ENCODE measurements around the gene SLC8A1.

Gene SLC8A1

GRCh38 chr2:40144022-40144421 lies 307.9 kb downstream of the SLC8A1 start:
- DNase-seq (ENCODE audit: low spot score), result no peak

- no peak for DNase-seq (ENCODE audit: low spot score)
These were observed 313.6 kb downstream of the SLC8A1 start for GRCh38 chr2:40138314-40138713.

GRCh38 chr2:40131081-40131704 lies 320.7 kb downstream of the SLC8A1 start:
- DNase-seq (ENCODE audit: low spot score), result no peak

- no peak for DNase-seq (ENCODE audit: low spot score)
These were observed 321.5 kb downstream of the SLC8A1 start for GRCh38 chr2:40130251-40130994.

- DNase-seq (ENCODE audit: low spot score), result no peak
These were observed 322.2 kb downstream of the SLC8A1 start for GRCh38 chr2:40129725-40130124.

- no peak for DNase-seq (ENCODE audit: low spot score)
These were observed 323.1 kb downstream of the SLC8A1 start for GRCh38 chr2:40128796-40129195.

GRCh38 chr2:40127890-40128557 lies 323.9 kb downstream of the SLC8A1 start:
- DNase-seq (ENCODE audit: low spot score), result no peak

GRCh38 chr2:40127146-40127545 lies 324.7 kb downstream of the SLC8A1 start:
- DNase-seq (ENCODE audit: low spot score), result no peak

GRCh38 chr2:40126006-40126405 lies 325.9 kb downstream of the SLC8A1 start:
- no peak for DNase-seq (ENCODE audit: low spot score)

- no peak for DNase-seq (ENCODE audit: low spot score)
These were observed 328.1 kb downstream of the SLC8A1 start for GRCh38 chr2:40123746-40124145.

- DNase-seq (ENCODE audit: low spot score), result no peak
These were observed 328.6 kb downstream of the SLC8A1 start for GRCh38 chr2:40123326-40123725.

GRCh38 chr2:40120957-40121356 lies 330.9 kb downstream of the SLC8A1 start:
- DNase-seq (ENCODE audit: low spot score), result no peak

- no peak for DNase-seq (ENCODE audit: low spot score)
These were observed 331.9 kb downstream of the SLC8A1 start for GRCh38 chr2:40120026-40120425.

- DNase-seq (ENCODE audit: low spot score), result no peak
These were observed 333.3 kb downstream of the SLC8A1 start for GRCh38 chr2:40118622-40119021.

- no peak for DNase-seq (ENCODE audit: low spot score)
These were observed 336.0 kb downstream of the SLC8A1 start for GRCh38 chr2:40115894-40116293.

GRCh38 chr2:40115348-40115747 lies 336.5 kb downstream of the SLC8A1 start:
- no peak for DNase-seq (ENCODE audit: low spot score)

GRCh38 chr2:40113997-40114396 lies 337.9 kb downstream of the SLC8A1 start:
- no peak for DNase-seq (ENCODE audit: low spot score)

- no peak for DNase-seq (ENCODE audit: low spot score)
These were observed 338.5 kb downstream of the SLC8A1 start for GRCh38 chr2:40113272-40113968.

GRCh38 chr2:40109381-40109780 lies 342.5 kb downstream of the SLC8A1 start:
- DNase-seq (ENCODE audit: low spot score), result no peak

GRCh38 chr2:40108851-40109250 lies 343.0 kb downstream of the SLC8A1 start:
- no peak for DNase-seq (ENCODE audit: low spot score)

GRCh38 chr2:40106061-40106460 lies 345.8 kb downstream of the SLC8A1 start:
- no peak for DNase-seq (ENCODE audit: low spot score)

- no peak for DNase-seq (ENCODE audit: low spot score)
These were observed 346.3 kb downstream of the SLC8A1 start for GRCh38 chr2:40105593-40105992.

- no peak for DNase-seq (ENCODE audit: low spot score)
These were observed 348.3 kb downstream of the SLC8A1 start for GRCh38 chr2:40103590-40103989.

All from hematopoietic multipotent progenitor cell treated with erythropoietin and hydrocortisone succinate and interleukin-3 and kit ligand, for 15 days (in vitro differentiated cells).